ENCODE measurements around the gene IRF2BP2.

DNA sequence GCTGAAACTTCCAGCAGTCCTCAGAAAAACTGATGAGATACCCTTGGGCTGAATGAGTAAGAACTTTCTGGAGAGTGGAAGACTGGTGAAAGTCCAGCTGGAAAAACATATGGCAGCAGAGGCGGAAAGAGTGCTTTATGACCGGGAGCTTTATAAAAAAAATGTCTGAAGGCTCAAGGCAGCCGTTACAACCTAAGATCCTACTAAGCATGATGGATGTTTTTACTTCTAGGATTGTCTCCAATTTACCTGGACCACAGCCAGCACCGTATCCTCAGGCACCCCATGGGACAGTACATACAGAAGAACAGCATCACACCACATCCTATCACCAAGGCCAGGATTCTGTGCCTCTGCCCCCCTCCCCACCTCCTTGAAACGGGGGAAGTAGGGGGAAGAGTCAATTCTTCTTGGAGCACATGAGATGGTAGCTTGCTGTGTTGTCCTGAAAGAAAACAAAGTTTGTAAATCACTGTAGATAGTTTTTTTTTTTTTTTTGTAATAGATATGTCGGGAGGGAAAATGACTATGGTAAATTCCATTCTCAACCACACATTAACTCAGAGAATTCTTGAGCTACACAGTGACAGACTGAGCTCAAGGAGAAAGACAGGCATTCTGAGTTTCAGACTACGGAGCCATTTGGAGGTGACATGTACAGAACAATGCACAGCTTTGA is 11.8 kb upstream of the IRF2BP2 start:
- TF ChIP-seq POLR2A (IDR thresholded peaks at IDR 0.05) = no peak
- TF ChIP-seq, protein P1, sequence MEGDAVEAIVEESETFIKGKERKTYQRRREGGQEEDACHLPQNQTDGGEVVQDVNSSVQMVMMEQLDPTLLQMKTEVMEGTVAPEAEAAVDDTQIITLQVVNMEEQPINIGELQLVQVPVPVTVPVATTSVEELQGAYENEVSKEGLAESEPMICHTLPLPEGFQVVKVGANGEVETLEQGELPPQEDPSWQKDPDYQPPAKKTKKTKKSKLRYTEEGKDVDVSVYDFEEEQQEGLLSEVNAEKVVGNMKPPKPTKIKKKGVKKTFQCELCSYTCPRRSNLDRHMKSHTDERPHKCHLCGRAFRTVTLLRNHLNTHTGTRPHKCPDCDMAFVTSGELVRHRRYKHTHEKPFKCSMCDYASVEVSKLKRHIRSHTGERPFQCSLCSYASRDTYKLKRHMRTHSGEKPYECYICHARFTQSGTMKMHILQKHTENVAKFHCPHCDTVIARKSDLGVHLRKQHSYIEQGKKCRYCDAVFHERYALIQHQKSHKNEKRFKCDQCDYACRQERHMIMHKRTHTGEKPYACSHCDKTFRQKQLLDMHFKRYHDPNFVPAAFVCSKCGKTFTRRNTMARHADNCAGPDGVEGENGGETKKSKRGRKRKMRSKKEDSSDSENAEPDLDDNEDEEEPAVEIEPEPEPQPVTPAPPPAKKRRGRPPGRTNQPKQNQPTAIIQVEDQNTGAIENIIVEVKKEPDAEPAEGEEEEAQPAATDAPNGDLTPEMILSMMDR (IDR thresholded peaks at IDR 0.05) = no peak

All from testis (tissue), 2 donors.